Nephron (organoid): ENCODE data around the gene GOLIM4.

ENCODE experiments used
- H3K27ac Mint-ChIP-seq, 3 experiments: 2 replicates each; pipeline ENCODE4 v1.8.0; 2020; ENCODE audit warnings: mixed read lengths in 3 of 3, mild to moderate bottlenecking in 2 of 3, moderate library complexity in 1 of 3
- H3K27me3 Mint-ChIP-seq: 2 replicates; pipeline ENCODE4 v1.8.0; 2021; ENCODE audit warnings: low read depth, mild to moderate bottlenecking, moderate library complexity, mixed read lengths
- H3K36me3 Mint-ChIP-seq: 2 replicates; pipeline ENCODE4 v1.8.0; 2020; ENCODE audit warnings: low read depth, mixed read lengths
- H3K4me1 Mint-ChIP-seq: 2 replicates; pipeline ENCODE4 v1.8.0; 2020; ENCODE audit warnings: mixed read lengths
- H3K4me3 Mint-ChIP-seq, 3 experiments: 2 replicates each; pipeline ENCODE4 v1.8.0; 2020; ENCODE audit warnings: mild to moderate bottlenecking in 3 of 3, mixed read lengths in 3 of 3, moderate library complexity in 2 of 3
- H3K9me3 Mint-ChIP-seq: 2 replicates; pipeline ENCODE4 v1.8.0; 2020; ENCODE audit warnings: mixed read lengths
- TF ChIP-seq, protein P1 (sequence below), 3 experiments: fragments of 200-600 bp; sonication (generic); IDR thresholded peaks; one replicate each; pipeline ENCODE4 v1.5.0; 2021; ENCODE audit warnings: antibody characterized with exemption in 3 of 3; ENCODE audit not compliant: unreplicated experiment in 3 of 3

GOLIM4 gene

DNA sequence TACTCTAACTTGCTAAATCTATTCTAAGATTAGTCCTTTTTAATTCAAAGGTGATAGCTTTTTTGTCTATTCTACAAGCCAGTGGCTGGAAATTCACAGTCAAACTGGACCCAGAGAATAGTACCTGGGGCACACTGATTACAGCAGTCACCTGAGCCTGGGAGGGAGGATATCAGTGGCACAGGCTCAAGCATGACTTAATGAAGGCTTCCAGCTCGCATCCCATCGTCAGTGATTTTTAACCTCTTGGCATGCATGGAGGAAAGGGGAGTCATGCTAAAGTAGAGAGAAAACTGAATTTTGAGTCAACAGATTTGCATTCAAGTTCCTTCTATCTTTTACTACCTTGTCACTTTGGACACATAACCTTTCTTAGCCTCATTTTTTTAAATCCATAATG lies 24.8 kb downstream of the GOLIM4 start:
- peaks cover 19% of the 10 kb centered on the region for H3K4me1 Mint-ChIP-seq
- H3K9me3 Mint-ChIP-seq = no peaks in the 10 kb centered on the region
- H3K36me3 Mint-ChIP-seq = peaks cover 12% of the 10 kb centered on the region
- H3K4me3 Mint-ChIP-seq = no peak overlapping the region
- no peaks in the 10 kb centered on the region for H3K27me3 Mint-ChIP-seq
- H3K27ac Mint-ChIP-seq = peak overlapping the region; percentile 66 to 98 (median 89)
- TF ChIP-seq, protein P1, sequence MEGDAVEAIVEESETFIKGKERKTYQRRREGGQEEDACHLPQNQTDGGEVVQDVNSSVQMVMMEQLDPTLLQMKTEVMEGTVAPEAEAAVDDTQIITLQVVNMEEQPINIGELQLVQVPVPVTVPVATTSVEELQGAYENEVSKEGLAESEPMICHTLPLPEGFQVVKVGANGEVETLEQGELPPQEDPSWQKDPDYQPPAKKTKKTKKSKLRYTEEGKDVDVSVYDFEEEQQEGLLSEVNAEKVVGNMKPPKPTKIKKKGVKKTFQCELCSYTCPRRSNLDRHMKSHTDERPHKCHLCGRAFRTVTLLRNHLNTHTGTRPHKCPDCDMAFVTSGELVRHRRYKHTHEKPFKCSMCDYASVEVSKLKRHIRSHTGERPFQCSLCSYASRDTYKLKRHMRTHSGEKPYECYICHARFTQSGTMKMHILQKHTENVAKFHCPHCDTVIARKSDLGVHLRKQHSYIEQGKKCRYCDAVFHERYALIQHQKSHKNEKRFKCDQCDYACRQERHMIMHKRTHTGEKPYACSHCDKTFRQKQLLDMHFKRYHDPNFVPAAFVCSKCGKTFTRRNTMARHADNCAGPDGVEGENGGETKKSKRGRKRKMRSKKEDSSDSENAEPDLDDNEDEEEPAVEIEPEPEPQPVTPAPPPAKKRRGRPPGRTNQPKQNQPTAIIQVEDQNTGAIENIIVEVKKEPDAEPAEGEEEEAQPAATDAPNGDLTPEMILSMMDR (IDR thresholded peaks at IDR 0.05; ENCODE audit: unreplicated experiment in 3 of 3) = no peak

DNA sequence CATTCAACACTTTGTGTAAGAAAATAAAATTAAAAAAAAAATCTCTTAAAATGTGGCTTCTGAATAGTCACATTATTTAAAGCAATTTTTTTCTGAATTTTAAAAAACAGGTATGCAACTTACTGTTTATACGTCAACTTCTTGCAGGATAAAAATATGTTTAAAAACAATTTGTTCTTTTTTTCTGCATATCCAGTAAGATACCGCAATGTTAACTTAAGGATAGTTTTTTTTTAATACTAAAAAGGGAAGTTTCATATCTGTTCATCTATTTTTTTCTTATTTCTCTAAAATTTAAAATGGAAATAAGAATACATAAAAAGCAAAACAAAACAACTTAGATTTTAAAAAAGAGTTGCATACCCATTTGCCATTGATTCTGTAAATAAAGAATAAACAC lies 27.4 kb downstream of the GOLIM4 start:
- Mint-ChIP-seq H3K27ac (no peak overlapping the region), H3K36me3 (peaks cover 2% of the 10 kb centered on the region), H3K4me1 (peaks cover 24% of the 10 kb centered on the region), H3K27me3 (no peaks in the 10 kb centered on the region), H3K9me3 (no peaks in the 10 kb centered on the region), H3K4me3 (no peak overlapping the region)
- TF ChIP-seq, protein P1 (IDR thresholded peaks at IDR 0.05; ENCODE audit: unreplicated experiment in 3 of 3) = no peak

DNA sequence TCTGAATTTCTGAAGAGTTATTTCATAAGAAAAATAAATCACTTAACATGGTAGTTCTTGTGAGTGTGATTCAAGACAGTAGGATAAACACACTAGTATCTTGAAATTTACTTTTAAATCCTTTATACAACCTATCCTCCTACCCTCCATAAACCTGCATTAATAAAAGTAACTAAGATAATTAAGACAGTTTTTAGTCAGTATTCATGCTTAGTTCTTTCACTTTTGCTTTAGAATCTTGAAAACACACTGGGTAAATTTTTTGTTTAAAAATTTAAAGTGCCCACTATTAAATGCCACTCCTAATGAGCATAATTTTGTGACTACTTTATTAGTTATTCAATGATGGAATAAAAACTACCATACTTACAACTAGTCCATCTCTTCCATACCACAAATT lies 28.8 kb downstream of the GOLIM4 start:
- TF ChIP-seq, protein P1 (IDR thresholded peaks at IDR 0.05; ENCODE audit: unreplicated experiment in 3 of 3) = no peak
- no peaks in the 10 kb centered on the region for H3K9me3 Mint-ChIP-seq
- H3K4me1 Mint-ChIP-seq = peaks cover 17% of the 10 kb centered on the region
- H3K4me3 Mint-ChIP-seq = no peak overlapping the region
- peak overlapping the region in 1 of 3 experiments; percentile 17 for H3K27ac Mint-ChIP-seq
- H3K36me3 Mint-ChIP-seq = no peaks in the 10 kb centered on the region
- H3K27me3 Mint-ChIP-seq = no peaks in the 10 kb centered on the region

DNA sequence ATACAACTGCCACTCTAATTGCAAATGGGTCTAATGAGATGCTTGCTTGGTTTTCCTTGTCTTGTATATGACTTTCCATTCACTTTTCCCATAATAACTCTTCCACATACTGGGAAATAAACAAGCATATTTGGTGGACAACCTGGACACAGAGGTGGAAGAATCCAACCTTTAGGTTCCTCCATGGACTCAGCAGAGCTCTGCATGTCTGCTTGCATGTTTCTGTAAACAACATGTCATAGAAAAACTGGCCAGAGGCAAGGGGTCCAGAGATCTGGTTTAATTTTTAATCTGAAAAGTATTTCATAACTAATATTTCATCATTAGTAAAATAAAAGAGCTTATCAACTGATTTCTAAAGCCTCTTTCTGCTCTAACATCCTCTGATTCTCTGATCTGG lies 30.2 kb downstream of the GOLIM4 start:
- TF ChIP-seq, protein P1 (IDR thresholded peaks at IDR 0.05; ENCODE audit: unreplicated experiment in 3 of 3) = no peak
- Mint-ChIP-seq H3K4me3 (no peak overlapping the region), H3K27ac (peak overlapping the region in 2 of 3 experiments; percentile 22 to 43), H3K27me3 (no peaks in the 10 kb centered on the region), H3K36me3 (peaks cover 4% of the 10 kb centered on the region), H3K9me3 (no peaks in the 10 kb centered on the region), H3K4me1 (peaks cover 5% of the 10 kb centered on the region)

DNA sequence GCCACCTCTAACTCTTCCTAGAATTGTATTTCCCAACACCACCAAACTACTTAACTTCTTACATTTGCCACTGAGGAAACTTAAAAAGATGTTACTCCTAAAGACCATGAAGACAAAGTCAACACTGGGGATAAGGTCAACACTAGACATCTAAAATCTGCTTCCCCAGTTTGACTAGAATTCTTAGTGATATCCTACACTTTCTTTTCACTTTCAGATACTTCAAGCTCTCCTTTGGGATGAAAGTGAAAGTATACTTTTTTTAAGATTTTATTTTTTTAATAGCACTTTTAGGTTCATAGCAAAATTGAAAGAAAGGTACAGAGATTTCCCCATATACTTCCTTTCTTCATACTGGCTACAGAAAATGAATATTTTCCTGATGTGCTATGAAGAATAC lies 32.6 kb downstream of the GOLIM4 start:
- Mint-ChIP-seq H3K27ac (no peak overlapping the region), H3K36me3 (peaks cover 6% of the 10 kb centered on the region), H3K4me1 (peaks cover 5% of the 10 kb centered on the region), H3K27me3 (no peaks in the 10 kb centered on the region), H3K4me3 (no peak overlapping the region), H3K9me3 (peaks cover 3% of the 10 kb centered on the region)
- TF ChIP-seq, protein P1 (IDR thresholded peaks at IDR 0.05; ENCODE audit: unreplicated experiment in 3 of 3) = no peak

DNA sequence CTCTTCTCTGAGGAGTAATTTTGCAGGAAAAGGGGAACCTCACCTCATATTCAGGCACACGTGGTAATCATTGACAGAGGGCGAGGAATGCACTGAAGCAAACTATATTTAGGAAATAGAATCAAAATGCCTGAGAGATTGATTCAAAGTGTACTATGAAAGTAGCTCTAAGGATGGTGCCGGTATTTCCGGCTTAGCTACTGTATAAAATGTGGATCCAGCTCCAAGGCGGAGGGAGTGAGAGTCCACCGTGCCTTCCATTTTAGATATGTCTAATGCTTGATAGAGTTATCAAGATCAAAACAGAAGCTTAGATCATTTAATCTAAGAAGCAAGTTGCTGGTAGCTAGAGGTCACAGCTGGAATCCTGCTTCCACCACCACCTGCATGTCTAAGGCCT lies 33.0 kb downstream of the GOLIM4 start:
- no peak overlapping the region for H3K4me3 Mint-ChIP-seq
- TF ChIP-seq, protein P1 (IDR thresholded peaks at IDR 0.05; ENCODE audit: unreplicated experiment in 3 of 3) = no peak
- peaks cover 7% of the 10 kb centered on the region for H3K36me3 Mint-ChIP-seq
- H3K4me1 Mint-ChIP-seq = peaks cover 5% of the 10 kb centered on the region
- H3K27ac Mint-ChIP-seq = no peak overlapping the region
- H3K27me3 Mint-ChIP-seq = no peaks in the 10 kb centered on the region
- peaks cover 3% of the 10 kb centered on the region for H3K9me3 Mint-ChIP-seq
